WI38 (cell line): Measurements from ENCODE around the gene ARFIP2.

Source experiments
- H3K4me3 ChIP-seq: 2 replicates; pipeline ENCODE4 v1.5.1; 2011; ENCODE audit warnings: low read depth, mild to moderate bottlenecking, control low read depth, low read length
- TF ChIP-seq, protein P1 (sequence below): IDR thresholded peaks from 2 replicates; pipeline ENCODE4 v1.5.1; 2012; ENCODE audit warnings: low read depth, mild to moderate bottlenecking, control low read depth, low read length

ARFIP2 gene

DNA sequence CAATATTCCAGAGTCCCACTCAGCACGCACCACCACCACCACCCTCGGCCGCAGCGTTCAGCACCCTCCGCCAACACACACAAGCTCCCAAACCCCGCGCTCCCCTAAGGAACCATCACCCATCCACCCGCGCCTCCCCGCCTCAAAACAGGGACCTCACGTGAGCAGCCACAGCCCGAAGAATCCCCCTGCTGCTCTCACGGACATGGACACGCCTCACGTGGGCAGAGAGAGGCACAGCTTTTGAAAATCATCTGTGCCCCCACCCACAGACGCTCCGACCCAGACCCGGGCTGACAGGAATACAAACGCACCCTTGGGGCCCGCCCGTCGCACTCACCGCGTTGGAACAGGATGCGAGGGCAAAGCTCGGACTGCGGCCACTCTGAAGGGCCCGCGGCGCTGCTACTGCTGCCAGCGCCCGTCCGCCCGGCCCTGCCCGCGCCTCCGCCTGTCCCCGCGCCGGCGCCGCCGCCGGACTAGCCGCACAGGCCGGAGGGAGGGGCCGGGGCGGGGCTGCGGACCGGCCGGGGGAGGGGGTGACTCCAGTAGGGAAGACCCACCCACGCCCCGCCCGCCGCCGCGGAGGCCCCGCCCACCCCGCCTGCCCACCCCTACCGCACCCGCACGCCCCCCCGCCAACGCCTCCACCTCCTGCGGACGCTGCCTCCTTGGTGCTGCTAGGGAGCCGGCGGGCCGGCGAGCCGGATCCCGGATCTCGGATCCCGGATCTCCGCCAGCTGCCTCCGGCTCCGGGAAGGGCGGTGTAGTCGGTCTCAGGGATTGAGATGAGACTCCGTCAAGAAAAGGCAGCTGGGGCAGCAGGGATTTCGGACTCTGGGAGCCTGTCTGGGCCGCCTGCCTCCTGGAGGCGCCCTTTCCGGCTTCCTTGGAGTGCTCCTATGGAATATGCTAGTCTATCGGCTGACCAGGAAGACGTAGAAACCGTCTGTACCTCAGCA, 7.4 kb downstream of the ARFIP2 start, which contains the start of gene TRIM3:
Gene TRIM3 (minus strand): TSS at position 491 of the 962 bp plus-strand sequence. CDS start 8,246 bp downstream, outside the sequence.
- TF ChIP-seq, protein P1, sequence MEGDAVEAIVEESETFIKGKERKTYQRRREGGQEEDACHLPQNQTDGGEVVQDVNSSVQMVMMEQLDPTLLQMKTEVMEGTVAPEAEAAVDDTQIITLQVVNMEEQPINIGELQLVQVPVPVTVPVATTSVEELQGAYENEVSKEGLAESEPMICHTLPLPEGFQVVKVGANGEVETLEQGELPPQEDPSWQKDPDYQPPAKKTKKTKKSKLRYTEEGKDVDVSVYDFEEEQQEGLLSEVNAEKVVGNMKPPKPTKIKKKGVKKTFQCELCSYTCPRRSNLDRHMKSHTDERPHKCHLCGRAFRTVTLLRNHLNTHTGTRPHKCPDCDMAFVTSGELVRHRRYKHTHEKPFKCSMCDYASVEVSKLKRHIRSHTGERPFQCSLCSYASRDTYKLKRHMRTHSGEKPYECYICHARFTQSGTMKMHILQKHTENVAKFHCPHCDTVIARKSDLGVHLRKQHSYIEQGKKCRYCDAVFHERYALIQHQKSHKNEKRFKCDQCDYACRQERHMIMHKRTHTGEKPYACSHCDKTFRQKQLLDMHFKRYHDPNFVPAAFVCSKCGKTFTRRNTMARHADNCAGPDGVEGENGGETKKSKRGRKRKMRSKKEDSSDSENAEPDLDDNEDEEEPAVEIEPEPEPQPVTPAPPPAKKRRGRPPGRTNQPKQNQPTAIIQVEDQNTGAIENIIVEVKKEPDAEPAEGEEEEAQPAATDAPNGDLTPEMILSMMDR: 0 out of 2 replicates have a peak, but pooled peaks have one; percentile 34
- peak within 1 kb of the TSS; percentile 73 for H3K4me3 ChIP-seq

DNA sequence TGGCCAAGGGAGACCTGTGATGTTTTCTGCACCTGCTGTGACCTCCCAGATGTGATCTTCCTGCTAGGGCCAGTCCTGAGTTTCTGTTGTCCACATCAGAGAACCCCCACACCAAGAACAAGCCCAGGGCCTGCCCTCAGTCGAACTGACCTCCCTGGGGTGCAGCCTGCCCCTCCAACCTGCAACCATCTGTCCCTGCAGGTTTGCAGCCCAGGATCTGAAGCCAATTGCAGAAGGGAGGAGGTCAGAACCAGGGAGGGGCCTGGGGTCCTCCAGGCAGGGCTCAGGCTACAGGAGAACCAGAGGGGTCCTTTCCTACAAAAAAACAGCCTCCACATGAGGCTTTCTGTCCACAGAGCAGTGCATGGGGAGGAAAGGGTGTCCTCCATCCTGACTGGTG, 8.2 kb downstream of the ARFIP2 start:
- peak overlapping the region; percentile 73 for H3K4me3 ChIP-seq
- TF ChIP-seq, protein P1: no peak

DNA sequence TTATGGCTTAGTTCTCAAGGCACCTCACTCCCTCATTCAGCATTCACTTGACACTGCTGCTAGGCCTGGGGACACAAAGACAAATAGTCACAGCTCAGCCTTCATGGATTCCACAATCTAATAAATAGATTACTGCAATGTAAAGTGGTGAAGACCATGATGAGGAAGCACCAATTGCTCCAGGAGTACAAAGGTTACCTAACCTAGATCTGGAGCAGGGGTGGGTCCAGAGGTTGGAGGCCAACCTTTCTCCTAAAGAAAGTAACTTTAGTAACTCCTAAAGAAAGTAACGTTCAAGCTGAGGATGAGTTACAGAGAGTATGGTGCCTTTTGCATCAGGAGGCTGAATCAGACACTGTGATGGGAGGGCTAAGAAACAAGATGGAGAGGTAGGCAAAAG, 11.5 kb downstream of the ARFIP2 start:
- H3K4me3 ChIP-seq: no peak overlapping the region
- TF ChIP-seq, protein P1: no peak

DNA sequence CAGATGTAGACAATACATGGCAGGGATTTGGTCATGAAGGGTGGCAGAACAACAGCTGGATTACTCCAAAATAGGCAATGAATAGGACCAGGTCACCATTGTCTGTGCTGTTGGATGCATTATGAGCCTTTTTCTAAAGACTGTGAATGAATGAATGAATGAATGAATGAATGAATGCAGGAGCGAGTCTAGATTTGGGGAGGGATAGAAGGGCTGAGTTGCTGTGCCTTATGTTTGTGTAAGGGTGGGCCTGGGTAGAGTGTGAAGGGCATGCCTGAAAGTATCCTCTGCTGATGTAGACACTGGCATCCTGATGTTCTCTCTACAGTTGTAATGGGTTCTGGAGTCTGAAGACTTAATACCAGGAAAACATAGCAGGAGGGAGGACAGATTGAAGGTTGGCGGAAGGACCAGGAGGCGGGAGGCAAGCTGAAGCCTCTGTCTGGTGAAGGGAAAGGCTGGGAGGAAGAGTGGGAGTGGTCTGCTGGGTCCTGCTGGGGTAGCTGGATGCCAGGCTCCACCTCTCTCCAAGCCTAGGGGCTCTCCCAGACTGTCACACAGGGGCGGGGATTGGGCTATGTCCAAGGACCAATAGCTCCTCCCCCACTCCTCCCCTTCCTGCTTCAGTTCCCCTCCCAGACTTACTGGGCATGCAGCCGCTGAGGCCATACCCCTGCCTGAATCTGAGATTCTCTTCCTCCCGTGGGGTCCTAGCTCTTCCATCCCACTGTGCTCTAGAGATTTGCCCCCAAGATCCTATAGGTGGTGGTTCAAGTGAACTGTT, 12.2 kb downstream of the ARFIP2 start:
- TF ChIP-seq, protein P1: no peak
- no peak overlapping the region for H3K4me3 ChIP-seq

DNA sequence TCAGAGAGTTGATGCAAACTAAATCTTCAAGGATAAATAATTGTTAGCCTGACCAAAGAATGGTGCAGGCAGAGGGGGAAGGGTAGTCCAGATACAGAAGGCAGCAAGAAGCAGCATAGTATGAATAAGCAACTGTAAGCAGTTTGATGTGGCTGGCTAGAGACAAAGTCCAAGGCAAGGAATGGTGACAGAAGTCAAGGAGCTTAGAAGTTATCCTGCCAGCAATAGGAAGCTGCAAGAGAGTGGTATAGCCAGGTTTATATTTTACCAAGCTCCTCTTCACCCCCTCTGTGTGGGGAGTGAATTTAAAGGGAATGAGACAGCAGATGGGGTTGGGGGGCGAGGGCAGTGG, 22.1 kb downstream of the ARFIP2 start:
- TF ChIP-seq, protein P1: no peak
- H3K4me3 ChIP-seq: no peak overlapping the region

DNA sequence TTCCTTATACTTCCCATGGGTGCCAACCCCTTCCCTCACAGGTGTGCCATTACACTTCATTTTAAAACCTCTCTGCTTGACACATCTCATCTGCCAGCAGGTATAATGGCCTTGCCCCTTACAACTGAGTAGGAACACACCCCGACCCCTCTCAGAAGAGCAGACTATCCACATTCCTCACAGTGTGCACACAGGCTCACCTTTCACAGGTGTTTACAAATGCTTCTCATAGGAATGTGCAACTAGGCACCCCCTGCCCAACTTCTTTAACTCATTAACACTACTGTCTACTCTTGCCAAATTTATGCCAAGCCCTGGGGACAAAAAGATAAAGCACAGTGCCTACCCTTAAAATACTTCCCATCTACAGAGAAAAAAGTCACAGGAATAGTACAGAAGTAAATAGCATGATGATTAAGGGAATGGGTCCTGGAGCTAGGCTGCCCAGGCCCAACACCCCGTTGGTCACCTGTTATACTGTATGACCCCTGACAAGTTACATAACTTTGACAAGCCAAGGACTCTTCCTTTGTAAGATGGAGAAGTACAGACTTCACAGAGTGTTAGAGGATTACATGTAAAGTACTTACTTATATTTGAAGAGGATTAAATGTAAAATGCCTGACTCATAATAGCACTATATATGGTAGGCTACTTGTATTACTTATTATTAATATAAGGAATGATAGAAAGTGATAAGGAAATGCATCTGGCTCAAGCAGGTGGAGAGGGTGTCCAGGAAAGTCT, 22.6 kb downstream of the ARFIP2 start:
- H3K4me3 ChIP-seq: no peak overlapping the region
- TF ChIP-seq, protein P1: no peak
